Measurements from ENCODE around the gene CBX6.
"Not testable (repeated sequence)": the region's sequence is repeated elsewhere in the genome, so short reads cannot be mapped to it uniquely, and the experiment has no call there.

Gene CBX6

GRCh38 chr22:38860283-38861169 lies 11.5 kb downstream of the CBX6 start:
- DNase-seq = no peak

GRCh38 chr22:38859581-38860282 lies 12.3 kb downstream of the CBX6 start:
- DNase-seq = no peak

GRCh38 chr22:38858492-38858891 lies 13.5 kb downstream of the CBX6 start:
- no peak for DNase-seq

GRCh38 chr22:38854476-38854875 lies 17.5 kb downstream of the CBX6 start:
- DNase-seq = not testable (repeated sequence)

- DNase-seq = not testable (repeated sequence)
Observed at GRCh38 chr22:38853883-38854282, 18.1 kb downstream of the CBX6 start.

GRCh38 chr22:38853196-38853651 lies 18.8 kb downstream of the CBX6 start:
- no peak for DNase-seq

GRCh38 chr22:38852522-38852921 lies 19.5 kb downstream of the CBX6 start:
- no peak for DNase-seq

GRCh38 chr22:38850941-38851849 lies 20.8 kb downstream of the CBX6 start:
- DNase-seq = no peak

- DNase-seq = no peak
Observed at GRCh38 chr22:38850399-38850798, 21.6 kb downstream of the CBX6 start.

- DNase-seq = no peak
Observed at GRCh38 chr22:38849811-38850210, 22.2 kb downstream of the CBX6 start.

- no peak for DNase-seq
Observed at GRCh38 chr22:38846412-38846811, 25.6 kb downstream of the CBX6 start.

- no peak for DNase-seq
Observed at GRCh38 chr22:38845004-38845740, 26.8 kb downstream of the CBX6 start.

- no peak for DNase-seq
Observed at GRCh38 chr22:38844315-38845003, 27.6 kb downstream of the CBX6 start.

- peak; percentile 54 for DNase-seq
Observed at GRCh38 chr22:38843657-38844314, 28.2 kb downstream of the CBX6 start, which contains the start of gene NPTXR. NPTXR (minus strand) TSS chr22:38844028.

- peak; percentile 56 for DNase-seq
Observed at GRCh38 chr22:38843201-38843656, 28.8 kb downstream of the CBX6 start.

- no peak for DNase-seq
Observed at GRCh38 chr22:38842512-38843200, 29.4 kb downstream of the CBX6 start.

GRCh38 chr22:38841635-38842034 lies 30.4 kb downstream of the CBX6 start:
- DNase-seq = no peak

GRCh38 chr22:38841211-38841610 lies 30.8 kb downstream of the CBX6 start:
- DNase-seq = no peak

GRCh38 chr22:38840129-38840528 lies 31.9 kb downstream of the CBX6 start:
- DNase-seq = no peak

- DNase-seq = no peak
Observed at GRCh38 chr22:38839686-38840085, 32.3 kb downstream of the CBX6 start.

Data from activated CD8-positive, alpha-beta memory T cell treated with anti-CD3 and anti-CD28 coated beads, Interleukin-2, amount 50 U/mL, for 4 hours (primary cell).